Sigmoid colon (tissue), 7 donors: Measurements from ENCODE around the gene KDM6B. TPM values are rescaled to one million over a fixed set of nuclear protein-coding genes. Genes with fewer than 3 reads are reported as not detected.
A peak's percentile ranks its signal among the peaks of the same experiment; 100 is the strongest.

Source experiments
- DNase-seq: peaks from one replicate; pipeline ENCODE4 v3.0.0-alpha.2; 2019
- H3K27ac ChIP-seq, 4 donors: fragments of 200-600 bp; sonication (generic); one replicate each; pipeline ENCODE4 v1.5.1; 2016 to 2019; ENCODE audit warnings: mild to moderate bottlenecking in 1 of 4
- H3K27me3 ChIP-seq, 3 donors: fragments of 200-600 bp; sonication (generic); one replicate each; pipeline ENCODE4 v1.5.1; 2019; ENCODE audit warnings: mild to moderate bottlenecking in 1 of 3
- H3K36me3 ChIP-seq, 4 donors: fragments of 200-600 bp; sonication (generic); one replicate each; pipeline ENCODE4 v1.5.1; 2016 to 2019
- H3K4me1 ChIP-seq, 4 donors: fragments of 200-600 bp; sonication (generic); one replicate each; pipeline ENCODE4 v1.5.1; 2017 to 2019
- H3K4me3 ChIP-seq, 4 donors: fragments of 200-600 bp; sonication (generic); one replicate each; pipeline ENCODE4 v1.5.1; 2017 to 2019; ENCODE audit warnings: mild to moderate bottlenecking in 2 of 4, moderate library complexity in 1 of 4
- H3K9me3 ChIP-seq, 4 donors: fragments of 200-600 bp in 3 of 4; sonication (generic) in 3 of 4; one replicate each; pipeline versions ENCODE4 v1.5.1 to v1.6.1; 2013 to 2019
- EP300 ChIP-seq, 4 donors: sonication (generic); formaldehyde crosslinking; IDR thresholded peaks; one replicate each; pipeline ENCODE4 v1.6.1; 2017; ENCODE audit warnings: antibody characterized with exemption in 4 of 4
- POLR2A ChIP-seq, 2 donors: fragments of 450-650 bp; IDR thresholded peaks; one replicate each; pipeline ENCODE4 v1.6.1; 2016; ENCODE audit warnings: antibody characterized with exemption in 2 of 2, mild to moderate bottlenecking in 2 of 2, moderate library complexity in 2 of 2
- POLR2AphosphoS5 ChIP-seq, 4 donors: sonication (generic); formaldehyde crosslinking; IDR thresholded peaks; one replicate each; pipeline ENCODE4 v1.6.1; 2017; ENCODE audit warnings: antibody characterized with exemption in 4 of 4
- WGBS, 2 donors: extraction: QIAGEN DNeasy Blood & Tissue Kit; methylation state at CpG; one replicate each; pipeline ENCODE4 v1.1.7; 2013; 5-methylcytosine and 5-hydroxymethylcytosine counted together
- intact Hi-C: fragments of 100-400 bp; cut with DNase I; formaldehyde crosslinking; loops from one replicate; pipeline ENCODE4 v1.15.1; 2023
- polyA plus RNA-seq, 3 donors: library from polyadenylated mRNA; stranded (reverse); fragments of 200-250 nt; gene quantifications; one replicate each; pipeline ENCODE4 v1.2.3, GENCODE V29; 2013
- total RNA-seq, 4 donors: library from RNA; depleted of rRNA; stranded (reverse); fragments of >200 nt; gene quantifications; one replicate each; pipeline ENCODE4 v1.1.0, GENCODE V29; 2016
- TF ChIP-seq, protein P1 (sequence below), 4 experiments: fragments of 450-650 bp in 3 of 4; fragments of 200-600 bp in 1 of 4; IDR thresholded peaks; one replicate each; pipeline ENCODE4 v1.5.1; 2016 to 2019; ENCODE audit warnings: antibody characterized with exemption in 4 of 4, mild to moderate bottlenecking in 3 of 4, moderate library complexity in 2 of 4
- donor health status: healthy with polysubstance abuse.
- donor health status: Bipolar disorder and iron deficiency.
- donor health status: healthy.

Gene KDM6B
- total and polyA plus RNA-seq, 7 donors = 5.5 to 19.4 (median 7.8) TPM

DNA sequence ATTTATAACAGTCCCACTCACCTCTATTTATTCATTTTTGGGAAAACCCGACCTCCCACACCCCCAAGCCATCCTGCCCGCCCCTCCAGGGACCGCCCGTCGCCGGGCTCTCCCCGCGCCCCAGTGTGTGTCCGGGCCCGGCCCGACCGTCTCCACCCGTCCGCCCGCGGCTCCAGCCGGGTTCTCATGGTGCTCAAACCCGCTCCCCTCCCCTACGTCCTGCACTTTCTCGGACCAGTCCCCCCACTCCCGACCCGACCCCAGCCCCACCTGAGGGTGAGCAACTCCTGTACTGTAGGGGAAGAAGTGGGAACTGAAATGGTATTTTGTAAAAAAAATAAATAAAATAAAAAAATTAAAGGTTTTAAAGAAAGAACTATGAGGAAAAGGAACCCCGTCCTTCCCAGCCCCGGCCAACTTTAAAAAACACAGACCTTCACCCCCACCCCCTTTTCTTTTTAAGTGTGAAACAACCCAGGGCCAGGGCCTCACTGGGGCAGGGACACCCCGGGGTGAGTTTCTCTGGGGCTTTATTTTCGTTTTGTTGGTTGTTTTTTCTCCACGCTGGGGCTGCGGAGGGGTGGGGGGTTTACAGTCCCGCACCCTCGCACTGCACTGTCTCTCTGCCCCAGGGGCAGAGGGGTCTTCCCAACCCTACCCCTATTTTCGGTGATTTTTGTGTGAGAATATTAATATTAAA lies 20.2 kb downstream of the KDM6B start:
- TF ChIP-seq, protein P1, sequence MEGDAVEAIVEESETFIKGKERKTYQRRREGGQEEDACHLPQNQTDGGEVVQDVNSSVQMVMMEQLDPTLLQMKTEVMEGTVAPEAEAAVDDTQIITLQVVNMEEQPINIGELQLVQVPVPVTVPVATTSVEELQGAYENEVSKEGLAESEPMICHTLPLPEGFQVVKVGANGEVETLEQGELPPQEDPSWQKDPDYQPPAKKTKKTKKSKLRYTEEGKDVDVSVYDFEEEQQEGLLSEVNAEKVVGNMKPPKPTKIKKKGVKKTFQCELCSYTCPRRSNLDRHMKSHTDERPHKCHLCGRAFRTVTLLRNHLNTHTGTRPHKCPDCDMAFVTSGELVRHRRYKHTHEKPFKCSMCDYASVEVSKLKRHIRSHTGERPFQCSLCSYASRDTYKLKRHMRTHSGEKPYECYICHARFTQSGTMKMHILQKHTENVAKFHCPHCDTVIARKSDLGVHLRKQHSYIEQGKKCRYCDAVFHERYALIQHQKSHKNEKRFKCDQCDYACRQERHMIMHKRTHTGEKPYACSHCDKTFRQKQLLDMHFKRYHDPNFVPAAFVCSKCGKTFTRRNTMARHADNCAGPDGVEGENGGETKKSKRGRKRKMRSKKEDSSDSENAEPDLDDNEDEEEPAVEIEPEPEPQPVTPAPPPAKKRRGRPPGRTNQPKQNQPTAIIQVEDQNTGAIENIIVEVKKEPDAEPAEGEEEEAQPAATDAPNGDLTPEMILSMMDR (IDR thresholded peaks at IDR 0.05) = no peak
- TF ChIP-seq POLR2AphosphoS5 (IDR thresholded peaks at IDR 0.05) (no peak), POLR2A (IDR thresholded peaks at IDR 0.05) (no peak), EP300 (IDR thresholded peaks at IDR 0.05) (no peak)
- intact Hi-C loops = loop anchor here (10.0 kb wide), 1 partner anchor 269 kb away; the partner anchor contains the start of gene MPDU1
- DNase-seq = peak; percentile 64
- Histone ChIP-seq H3K9me3 (no peaks in the 10 kb centered on the region), H3K4me1 (peaks cover 0 to 53% (median 46%) of the 10 kb centered on the region in 4 donors), H3K36me3 (peaks cover 23 to 47% (median 29%) of the 10 kb centered on the region in 4 donors), H3K27me3 (no peaks in the 10 kb centered on the region), H3K27ac (peak overlapping the region; percentile 12 to 94 (median 92)), H3K4me3 (peak overlapping the region in 1 of 4 donors; percentile 59)
- WGBS, 2 donors = 84 to 86% methylated on average over 31 of the region's 31 CpGs

DNA sequence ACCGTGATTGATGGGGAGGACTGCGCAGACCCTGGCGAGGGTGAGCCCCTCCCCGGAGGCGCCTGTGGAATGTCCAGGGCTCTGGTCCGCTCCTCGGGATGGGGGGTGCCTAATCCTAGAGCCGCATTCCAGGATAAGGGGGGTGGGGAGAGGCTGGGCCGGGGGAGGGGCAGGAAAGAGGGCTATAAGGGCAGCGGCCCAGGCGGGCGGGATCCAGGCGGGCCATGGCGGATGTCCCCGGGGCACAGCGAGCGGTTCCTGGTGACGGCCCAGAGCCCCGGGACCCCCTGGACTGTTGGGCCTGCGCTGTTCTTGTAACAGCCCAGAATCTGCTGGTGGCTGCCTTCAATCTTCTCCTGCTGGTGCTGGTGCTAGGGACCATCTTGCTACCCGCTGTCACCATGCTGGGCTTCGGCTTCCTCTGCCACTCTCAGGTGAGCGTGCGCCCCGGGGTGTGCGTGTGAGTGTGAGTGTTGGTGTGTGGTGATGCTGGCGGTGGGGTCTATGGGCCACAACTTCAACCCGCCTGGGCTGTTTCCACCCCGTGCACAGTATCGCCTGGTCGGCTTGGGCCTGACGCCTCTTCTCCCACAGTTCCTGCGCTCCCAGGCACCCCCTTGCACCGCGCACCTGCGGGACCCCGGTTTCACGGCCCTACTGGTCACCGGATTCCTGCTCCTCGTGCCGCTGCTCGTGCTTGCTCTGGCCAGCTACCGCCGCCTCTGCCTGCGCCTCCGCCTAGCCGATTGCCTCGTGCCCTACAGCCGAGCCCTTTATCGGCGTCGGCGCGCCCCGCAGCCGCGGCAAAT lies 21.0 kb downstream of the KDM6B start, which contains the start of gene TMEM88:
Gene TMEM88, plus strand, starts transcription at position 216 of the 809 bp plus-strand sequence. Its CDS starts 9 bp downstream, at position 225.
- peak within 1 kb of the TSS; percentile 46 to 76 (median 63) for H3K4me3 ChIP-seq
- intact Hi-C loops = loop anchor here (5.0 to 10.0 kb wide), 2 partner anchors 77 to 270 kb away; partner anchors contain the start of genes CNTROB, MPDU1 and TRAPPC1
- DNase-seq = peak; percentile 67
- 68 to 69% methylated on average over 57 of the region's 57 CpGs for WGBS, 2 donors
- H3K9me3 ChIP-seq = no peaks in the 10 kb centered on the region
- H3K36me3 ChIP-seq = peaks cover 14 to 46% (median 23%) of the 10 kb centered on the region in 4 donors
- peak in 1 of 4 donors; percentile 7 for TF ChIP-seq POLR2AphosphoS5 (IDR thresholded peaks at IDR 0.05)
- TF ChIP-seq POLR2A (IDR thresholded peaks at IDR 0.05) = no peak
- TF ChIP-seq, protein P1 (IDR thresholded peaks at IDR 0.05) = no peak
- peaks cover 0 to 53% (median 46%) of the 10 kb centered on the region in 4 donors for H3K4me1 ChIP-seq
- H3K27me3 ChIP-seq = no peaks in the 10 kb centered on the region
- peak within 1 kb of the TSS; percentile 90 to 94 (median 93) for H3K27ac ChIP-seq

DNA sequence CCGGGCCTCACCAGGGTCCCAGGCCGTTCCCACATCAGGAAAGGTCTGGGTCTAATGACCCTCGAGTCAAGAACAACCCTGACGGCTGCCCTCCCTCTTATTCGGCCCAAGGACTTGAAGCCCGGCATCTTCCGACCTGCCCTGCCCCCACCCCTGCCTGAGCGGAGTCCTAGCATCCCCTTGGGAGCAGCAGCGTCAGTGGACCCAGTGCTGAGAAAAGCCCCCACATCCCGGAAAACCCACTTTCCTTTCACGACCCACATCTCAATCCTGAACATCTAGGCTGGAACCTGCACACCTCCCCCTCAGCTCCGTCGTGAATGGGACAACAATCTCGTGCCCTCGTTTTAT lies 21.6 kb downstream of the KDM6B start:
- Histone ChIP-seq H3K27me3 (no peaks in the 10 kb centered on the region), H3K36me3 (peaks cover 11 to 46% (median 18%) of the 10 kb centered on the region in 4 donors), H3K27ac (peak overlapping the region; percentile 90 to 94 (median 93)), H3K9me3 (no peaks in the 10 kb centered on the region), H3K4me1 (peaks cover 0 to 53% (median 46%) of the 10 kb centered on the region in 4 donors), H3K4me3 (peak overlapping the region; percentile 46 to 76 (median 63))
- peak; percentile 77 for DNase-seq
- intact Hi-C loops = loop anchor here (2.0 to 10.0 kb wide), 3 partner anchors 33 to 271 kb away; partner anchors contain the start of genes CHD3, CNTROB, MPDU1 and TRAPPC1
- TF ChIP-seq POLR2A (IDR thresholded peaks at IDR 0.05) (no peak), EP300 (IDR thresholded peaks at IDR 0.05) (no peak), POLR2AphosphoS5 (IDR thresholded peaks at IDR 0.05) (peak in 1 of 4 donors; percentile 2)
- TF ChIP-seq, protein P1 (IDR thresholded peaks at IDR 0.05) = no peak
- 14 to 26% methylated on average over 15 of the region's 15 CpGs for WGBS, 2 donors

DNA sequence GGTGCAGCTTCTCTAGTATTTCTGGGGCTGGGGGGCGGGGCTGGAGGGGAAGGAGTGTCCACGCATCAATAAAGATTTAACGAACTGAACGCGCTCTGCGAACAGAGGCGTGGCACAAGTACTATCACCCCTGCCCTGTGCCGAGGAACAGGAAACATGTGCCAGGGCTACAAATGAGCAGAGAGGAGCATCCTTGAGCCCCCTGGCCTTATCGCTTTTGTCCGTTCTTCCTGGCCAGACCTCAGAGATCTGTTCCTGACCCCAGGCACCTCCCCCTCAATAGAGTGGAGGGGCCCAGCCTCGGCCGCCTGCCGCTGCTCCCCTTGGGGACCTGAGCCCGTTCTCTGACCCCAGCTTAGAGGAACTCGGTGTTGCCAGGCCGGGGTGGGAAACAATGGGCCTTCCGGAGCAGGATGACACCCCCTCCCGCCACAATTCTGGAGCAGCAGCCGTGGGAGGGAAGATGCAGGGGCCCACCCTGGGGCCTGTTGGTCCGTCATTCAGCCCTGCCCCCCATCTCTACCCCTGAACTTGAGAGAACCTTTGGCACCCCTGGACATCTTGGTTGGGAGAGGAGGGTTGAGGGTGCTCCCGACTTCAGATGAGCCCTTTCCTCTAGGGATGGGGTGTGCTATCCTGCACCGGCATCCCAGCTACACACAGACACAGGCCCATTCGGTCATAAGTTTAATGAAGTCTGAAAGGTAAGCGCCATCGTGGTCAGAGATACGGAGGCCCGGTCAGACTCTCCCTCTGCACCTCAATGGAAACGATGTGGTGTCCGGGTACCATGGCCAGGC lies 22.2 kb downstream of the KDM6B start:
- WGBS, 2 donors = 2 to 5% methylated on average over 29 of the region's 29 CpGs
- no peaks in the 10 kb centered on the region for H3K27me3 ChIP-seq
- peak; percentile 83 for DNase-seq
- TF ChIP-seq EP300 (IDR thresholded peaks at IDR 0.05) (no peak), POLR2AphosphoS5 (IDR thresholded peaks at IDR 0.05) (peak in 2 of 4 donors; percentile 4 to 43), POLR2A (IDR thresholded peaks at IDR 0.05) (no peak)
- peaks cover 10 to 46% (median 15%) of the 10 kb centered on the region in 4 donors for H3K36me3 ChIP-seq
- peak overlapping the region; percentile 46 to 76 (median 63) for H3K4me3 ChIP-seq
- no peaks in the 10 kb centered on the region for H3K9me3 ChIP-seq
- intact Hi-C loops = loop anchor here (2.0 to 10.0 kb wide), 3 partner anchors 33 to 271 kb away; partner anchors contain the start of genes CHD3, CNTROB, MPDU1 and TRAPPC1
- peak overlapping the region; percentile 90 to 94 (median 93) for H3K27ac ChIP-seq
- peaks cover 0 to 52% (median 46%) of the 10 kb centered on the region in 4 donors for H3K4me1 ChIP-seq
